IMR-90 (cell line): ENCODE results near the gene NFATC3. TPM values are rescaled to one million over a fixed set of nuclear protein-coding genes. Genes with fewer than 3 reads are reported as not detected.
A peak's percentile ranks its signal among the peaks of the same experiment; 100 is the strongest.

Experiments used
- ATAC-seq: fragments of 200-7000 bp; cut with Tn5 transposase; 2 replicates; pipeline ENCODE4 v1.9.1; 2020; ENCODE audit warnings: low read depth, mild to moderate bottlenecking, moderate library complexity
- Bru-seq: library from RNA; stranded (reverse); fragments of 400-500 nt; gene quantifications from one replicate; lab custom pipeline; 2021; lab: Mats Ljungman, UMichigan
- BruChase-seq, 2 experiments: library from RNA; stranded (reverse); fragments of 400-500 nt; gene quantifications; one replicate each; lab custom pipeline; 2021; lab: Mats Ljungman, UMichigan
- BruUV-seq: library from RNA; stranded (reverse); fragments of 400-500 nt; replicated peaks from 2 replicates; lab custom pipeline; 2021; lab: Mats Ljungman, UMichigan
- CTCF ChIA-PET: fragments of 300-600 bp; formaldehyde crosslinking; extraction: SDS; loops from one replicate; lab custom pipeline; 2021; ENCODE audit warnings: antibody characterized with exemption; lab: Yijun Ruan, JAX
- POLR2A ChIA-PET: fragments of 300-600 bp; sonication (Branson Sonifier 250); formaldehyde crosslinking; loops from one replicate; lab custom pipeline; 2022; ENCODE audit warnings: antibody characterized with exemption; ENCODE audit not compliant: unreplicated experiment; lab: Charles Lee
- DNase-seq: peaks from one replicate; pipeline ENCODE4 v3.0.0; 2013
- H2AFZ ChIP-seq: replicated peaks from 2 replicates; pipeline ENCODE3; 2013; ENCODE audit warnings: low read length, mild to moderate bottlenecking; ENCODE audit not compliant: poor library complexity
- H2AK5ac ChIP-seq: 2 replicates; pipeline ENCODE4 v1.6.1; 2013; ENCODE audit warnings: low read depth, low read length, inconsistent platforms
- H2AK9ac ChIP-seq: replicated peaks from 2 replicates; pipeline ENCODE3; 2013; ENCODE audit warnings: mild to moderate bottlenecking, low read depth, low read length, moderate library complexity; ENCODE audit not compliant: poor library complexity
- H2BK120ac ChIP-seq: 2 replicates; pipeline ENCODE4 v1.6.1; 2013; ENCODE audit warnings: low read depth, low read length, inconsistent platforms
- H2BK15ac ChIP-seq: 3 replicates; pipeline ENCODE4 v1.6.1; 2013; ENCODE audit warnings: low read depth, low read length, inconsistent platforms
- H2BK20ac ChIP-seq: 2 replicates; pipeline ENCODE4 v1.6.1; 2013; ENCODE audit warnings: low read depth, mild to moderate bottlenecking, inconsistent platforms, low read length, moderate library complexity
- H2BK5ac ChIP-seq: 2 replicates; pipeline ENCODE4 v1.6.1; 2013; ENCODE audit warnings: mild to moderate bottlenecking, low read depth, low read length, inconsistent platforms; ENCODE audit not compliant: poor library complexity, severe bottlenecking
- H3K14ac ChIP-seq: replicated peaks from 2 replicates; pipeline ENCODE4 v1.6.1; 2013; ENCODE audit warnings: low read depth, low read length, inconsistent platforms
- H3K18ac ChIP-seq: 2 replicates; pipeline ENCODE4 v1.6.1; 2013; ENCODE audit warnings: low read depth, low read length, control low read depth
- H3K23ac ChIP-seq: 2 replicates; pipeline ENCODE4 v1.6.1; 2013; ENCODE audit warnings: low read depth, low read length, inconsistent platforms
- H3K27ac ChIP-seq: 2 replicates; pipeline ENCODE4 v1.5.1; 2013; ENCODE audit warnings: mild to moderate bottlenecking, control low read depth, low read length; ENCODE audit not compliant: insufficient read depth
- H3K27me3 ChIP-seq: 2 replicates; pipeline ENCODE4 v1.6.1; 2013; ENCODE audit warnings: low read length; ENCODE audit not compliant: control insufficient read depth, insufficient read depth
- H3K36me3 ChIP-seq: 2 replicates; pipeline ENCODE4 v1.6.1; 2013; ENCODE audit warnings: low read length, mixed read lengths; ENCODE audit not compliant: control insufficient read depth, insufficient read depth
- H3K4ac ChIP-seq: 2 replicates; pipeline ENCODE4 v1.6.1; 2013; ENCODE audit warnings: low read depth, low read length, inconsistent platforms
- H3K4me1 ChIP-seq: 2 replicates; pipeline ENCODE4 v1.6.1; 2013; ENCODE audit warnings: low read length, mixed read lengths; ENCODE audit not compliant: control insufficient read depth, insufficient read depth
- H3K4me2 ChIP-seq: 2 replicates; pipeline ENCODE4 v1.6.1; 2013; ENCODE audit warnings: low read depth, mild to moderate bottlenecking, control low read depth, low read length, moderate library complexity
- H3K4me3 ChIP-seq: 2 replicates; pipeline ENCODE4 v1.5.1; 2013; ENCODE audit warnings: low read depth, mild to moderate bottlenecking, control low read depth, low read length, moderate library complexity; ENCODE audit not compliant: insufficient read depth
- H3K56ac ChIP-seq: 2 replicates; pipeline ENCODE4 v1.6.1; 2013; ENCODE audit warnings: low read length, inconsistent platforms; ENCODE audit not compliant: insufficient read depth; ENCODE audit errors: extremely low read depth
- H3K79me1 ChIP-seq, 2 experiments: 2 replicates each; pipeline ENCODE4 v1.6.1; 2013; ENCODE audit warnings: low read length in 2 of 2, inconsistent platforms in 1 of 2, low read depth in 1 of 2
- H3K9ac ChIP-seq: 2 replicates; pipeline ENCODE4 v1.6.1; 2013; ENCODE audit warnings: low read depth, low read length, control low read depth
- H3K9me1 ChIP-seq: 2 replicates; pipeline ENCODE4 v1.6.1; 2013; ENCODE audit warnings: low read length, inconsistent platforms; ENCODE audit not compliant: insufficient read depth
- H3K9me3 ChIP-seq: 2 replicates; pipeline ENCODE4 v1.6.1; 2013; ENCODE audit warnings: low read length; ENCODE audit not compliant: control insufficient read depth, insufficient read depth
- H4K20me1 ChIP-seq: 2 replicates; pipeline ENCODE4 v1.6.1; 2013; ENCODE audit warnings: low read length, inconsistent platforms; ENCODE audit not compliant: insufficient read depth
- H4K5ac ChIP-seq: 2 replicates; pipeline ENCODE4 v1.6.1; 2013; ENCODE audit warnings: mild to moderate bottlenecking, low read depth, low read length, control low read depth
- H4K8ac ChIP-seq, 2 experiments: 2 replicates each; pipeline ENCODE4 v1.6.1; 2013; ENCODE audit warnings: low read depth in 2 of 2, low read length in 2 of 2, control low read depth in 1 of 2, inconsistent platforms in 1 of 2
- H4K91ac ChIP-seq: 2 replicates; pipeline ENCODE4 v1.6.1; 2013; ENCODE audit warnings: low read depth, low read length, inconsistent platforms; ENCODE audit not compliant: insufficient read depth
- BHLHE40 ChIP-seq: fragments of 150-350 bp; IDR thresholded peaks from 2 replicates; pipeline ENCODE4 v1.6.1; 2016; ENCODE audit warnings: mild to moderate bottlenecking, low read depth, low read length
- CHD1 ChIP-seq: IDR thresholded peaks from 2 replicates; pipeline ENCODE4 v1.6.1; 2012; ENCODE audit warnings: low read depth, low read length, improper control_type of control experiment
- CTCF ChIP-seq: conservative IDR thresholded peaks from 2 replicates; pipeline ENCODE4 v1.5.1; 2012; ENCODE audit warnings: mild to moderate bottlenecking, low read depth, low read length, improper control_type of control experiment
- ELK1 ChIP-seq: fragments of 150-350 bp; IDR thresholded peaks from 2 replicates; pipeline ENCODE4 v1.6.1; 2016; ENCODE audit warnings: low read depth, mild to moderate bottlenecking, low read length, moderate library complexity, borderline replicate concordance
- MAFK ChIP-seq: IDR thresholded peaks from 2 replicates; pipeline ENCODE4 v1.6.1; 2012; ENCODE audit warnings: low read depth, low read length, improper control_type of control experiment
- MAZ ChIP-seq: IDR thresholded peaks from 2 replicates; pipeline ENCODE4 v1.6.1; 2012; ENCODE audit warnings: low read depth, mild to moderate bottlenecking, low read length, improper control_type of control experiment, moderate library complexity, borderline replicate concordance
- MXI1 ChIP-seq: IDR thresholded peaks from 2 replicates; pipeline ENCODE4 v1.6.1; 2012; ENCODE audit warnings: low read depth, mild to moderate bottlenecking, low read length, moderate library complexity, borderline replicate concordance
- NFE2L2 ChIP-seq: fragments of 150-350 bp; IDR thresholded peaks from 2 replicates; pipeline ENCODE4 v1.6.1; 2016; ENCODE audit warnings: low read depth, mild to moderate bottlenecking, low read length
- POLR2A ChIP-seq: IDR thresholded peaks from 2 replicates; pipeline ENCODE4 v1.6.1; 2012; ENCODE audit warnings: mild to moderate bottlenecking, low read depth, low read length
- RAD21 ChIP-seq: IDR thresholded peaks from 2 replicates; pipeline ENCODE4 v1.6.1; 2012; ENCODE audit warnings: low read length, improper control_type of control experiment
- RFX5 ChIP-seq: IDR thresholded peaks from 2 replicates; pipeline ENCODE4 v1.8.0; 2012; ENCODE audit warnings: low read depth, mild to moderate bottlenecking, low read length, moderate library complexity
- SMC3 ChIP-seq: fragments of 150-350 bp; IDR thresholded peaks from 2 replicates; pipeline ENCODE4 v1.6.1; 2016; ENCODE audit warnings: low read depth, mild to moderate bottlenecking, antibody characterized with exemption, low read length, moderate library complexity
- WGBS, 2 experiments: methylation state at CpG; one replicate each; pipeline versions ENCODE4 v1.1.5 to v1.1.7; 2013; ENCODE audit warnings: missing lambda C conversion rate in 2 of 2; ENCODE audit not compliant: insufficient read length in 1 of 2; ENCODE audit errors: extremely low coverage in 2 of 2; 5-methylcytosine and 5-hydroxymethylcytosine counted together
- dilution Hi-C: fragments of 300-500 bp; cut with HindIII; formaldehyde crosslinking; loops from one replicate; pipeline ENCODE4 v1.14.3; 2018; ENCODE audit warnings: low sequenced_read_pairs; ENCODE audit not compliant: unreplicated experiment
- in situ Hi-C: fragments of 300-500 bp; cut with MboI; formaldehyde crosslinking; loops from 3 replicates; pipeline ENCODE4 v1.14.3; 2019; ENCODE audit warnings: low sequenced_read_pairs, inconsistent platforms, mixed read lengths
- intact Hi-C: fragments of 100-400 bp; cut with micrococcal nuclease; formaldehyde crosslinking; loops from 2 replicates; pipeline ENCODE4 v1.10.0; 2022
- long read RNA-seq: library from polyadenylated mRNA; unstranded; transcript quantifications from one replicate; pipeline ENCODE4 v2.0.0, GENCODE V29; 2021; ENCODE audit not compliant: unreplicated experiment
- polyA plus RNA-seq, 3 experiments: library from polyadenylated mRNA; depleted of rRNA; stranded (reverse); fragments of >200 nt; gene quantifications; 2 replicates each; pipeline ENCODE4 v1.2.3, GENCODE V29; 2012; ENCODE audit warnings: low replicate concordance in 1 of 3
- total RNA-seq: library from RNA; depleted of rRNA; stranded (reverse); fragments of >200 nt; gene quantifications from 2 replicates; pipeline ENCODE4 v1.2.3, GENCODE V29; 2012; rRNA removed

Gene NFATC3
- 14.7 and 21.5 TPM in 2 replicates for total RNA-seq
- 6.3 TPM in 2 replicates for polyA plus RNA-seq (2012; rRNA removed)
- polyA plus RNA-seq (2012; cell fraction: cytosol; rRNA removed) = 3.6 and 3.7 TPM in 2 replicates
- 2.5 and 8.2 TPM in 2 replicates for polyA plus RNA-seq (2012; cell fraction: nucleus; rRNA removed; ENCODE audit: low replicate concordance)
- Bru-seq, nascent RNA = percentile 72 among the genes with signal in this experiment
- BruChase-seq, experiment 1, labeled RNA remaining after a 6-hour chase = percentile 78 among the genes with signal in this experiment
- BruChase-seq, experiment 2, labeled RNA remaining after a 2-hour chase = percentile 70 among the genes with signal in this experiment
- long read RNA-seq, full-length matches to known transcripts = 4 of 12 reads
- long read RNA-seq, partial matches to known transcripts = 4 of 12 reads
- long read RNA-seq, other reads (novel, unspliced or antisense) = 4 of 12 reads

GRCh38 chr16:68085259-68086071 is at the start of gene NFATC3:
Gene NFATC3 (plus strand): TSS chr16:68085370. CDS start chr16:68085682, 312 bp downstream.
- Histone ChIP-seq H2AK5ac (peak within 1 kb of the TSS; percentile 68), H3K4ac (peak within 1 kb of the TSS; percentile 100), H3K56ac (peak within 1 kb of the TSS; percentile 83), H3K9ac (peak within 1 kb of the TSS; percentile 94), H4K8ac (peak within 1 kb of the TSS; percentile 99 to 100), H4K5ac (peak within 1 kb of the TSS; percentile 100), H2BK5ac (peak within 1 kb of the TSS; percentile 94), H4K20me1 (peaks cover 8% of the 10 kb centered on the region; the same call in 1 of the 2 replicates), H3K23ac (peak within 1 kb of the TSS; percentile 98), H3K9me3 (no peaks in the 10 kb centered on the region), H3K14ac (peak within 1 kb of the TSS; percentile 99), H3K27ac (peak within 1 kb of the TSS; percentile 95), H3K4me3 (peak within 1 kb of the TSS; percentile 99), H3K4me2 (peak within 1 kb of the TSS; percentile 99), H3K79me1 (peaks cover 6 to 39% of the 10 kb centered on the region in 2 experiments; a peak in 2 of 4 replicates), H3K36me3 (no peaks in the 10 kb centered on the region), H2AFZ (peak within 1 kb of the TSS; percentile 94), H4K91ac (peak within 1 kb of the TSS; percentile 97), H3K9me1 (peaks cover 13% of the 10 kb centered on the region; the same call in 1 of the 2 replicates), H3K27me3 (no peaks in the 10 kb centered on the region), H3K18ac (peak within 1 kb of the TSS; percentile 96), H2AK9ac (peak within 1 kb of the TSS; percentile 95), H2BK20ac (peak within 1 kb of the TSS; percentile 57; the same call in 1 of the 2 replicates), H2BK15ac (peak within 1 kb of the TSS; percentile 92; the same call in 2 of the 3 replicates), H2BK120ac (peak within 1 kb of the TSS; percentile 91), H3K4me1 (peaks cover 12% of the 10 kb centered on the region)
- CTCF ChIA-PET = interaction anchor here (1.1 to 2.6 kb wide), 2 partner anchors 10 to 20 kb away, joined by 3 to 10 read pairs; no protein-coding TSS in a partner anchor
- no TSS peak for BruUV-seq
- peak; percentile 89 for ATAC-seq
- intact Hi-C loops (loop anchor here (1.0 to 10.0 kb wide), 3 partner anchors 31 to 239 kb away; no protein-coding TSS in a partner anchor), in situ Hi-C loops (no loop called here), dilution Hi-C loops (no loop called here)
- peak; percentile 94 for DNase-seq
- POLR2A ChIA-PET = interaction anchor here (0.6 to 0.7 kb wide), 3 partner anchors 36 to 488 kb away, joined by 3 to 5 read pairs (median 3); no protein-coding TSS in a partner anchor
- WGBS, 2 experiments = 0% methylated on average over 48 of the region's 104 CpGs; no CpG with 5 or more reads in 1 of the 2 experiments
- TF ChIP-seq ELK1 = no peak
- TF ChIP-seq CHD1 = no peak
- no peak for TF ChIP-seq RAD21
- TF ChIP-seq MAZ = peak; percentile 48; the same call in 1 of the 2 replicates
- TF ChIP-seq BHLHE40 = 0 out of 2 replicates have a peak, but pooled peaks have one; percentile 37
- no peak for TF ChIP-seq RFX5
- no peak for TF ChIP-seq CTCF
- TF ChIP-seq POLR2A = 0 out of 2 replicates have a peak, but pooled peaks have one; percentile 43
- TF ChIP-seq NFE2L2 = no peak
- no peak for TF ChIP-seq MXI1
- no peak for TF ChIP-seq SMC3
- TF ChIP-seq MAFK = no peak
